Erythroblast (primary cell): ENCODE data around the gene RAD51B.
A peak's percentile ranks its signal among the peaks of the same experiment; 100 is the strongest.

Source experiments
- DNase-seq, 2 experiments: peaks; one replicate each; lab custom pipeline; 2025; lab: John Stamatoyannopoulos, UW
- GATA1 ChIP-seq: IDR thresholded peaks from 2 replicates; pipeline ENCODE4 v1.6.1; 2011; ENCODE audit warnings: low read depth, mild to moderate bottlenecking, control low read depth, low read length, moderate library complexity
- POLR2A ChIP-seq: IDR thresholded peaks from 2 replicates; pipeline ENCODE4 v1.6.1; 2011; ENCODE audit warnings: mild to moderate bottlenecking, low read length

The RAD51B gene

DNA sequence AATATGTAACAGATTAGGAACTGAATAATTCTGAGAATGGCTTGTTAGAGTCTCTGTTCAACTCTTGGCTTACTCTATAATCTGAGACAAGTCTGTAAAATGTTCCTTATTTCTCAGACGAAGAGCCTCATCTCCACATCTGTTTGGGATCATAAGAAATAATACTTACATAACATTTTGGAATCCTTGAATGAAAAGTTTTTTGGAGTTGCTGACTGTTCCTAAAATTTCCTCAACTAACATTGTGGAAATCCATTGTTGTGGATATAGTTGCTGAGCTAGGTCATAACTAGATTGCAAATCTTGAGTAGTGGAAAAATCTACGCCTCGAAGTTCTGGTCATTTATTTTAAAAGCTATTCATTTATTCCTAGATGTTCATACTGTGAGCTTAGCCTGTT lies 570.4 kb downstream of the RAD51B start:
- DNase-seq = no peak
- TF ChIP-seq POLR2A (no peak), GATA1 (no peak)

DNA sequence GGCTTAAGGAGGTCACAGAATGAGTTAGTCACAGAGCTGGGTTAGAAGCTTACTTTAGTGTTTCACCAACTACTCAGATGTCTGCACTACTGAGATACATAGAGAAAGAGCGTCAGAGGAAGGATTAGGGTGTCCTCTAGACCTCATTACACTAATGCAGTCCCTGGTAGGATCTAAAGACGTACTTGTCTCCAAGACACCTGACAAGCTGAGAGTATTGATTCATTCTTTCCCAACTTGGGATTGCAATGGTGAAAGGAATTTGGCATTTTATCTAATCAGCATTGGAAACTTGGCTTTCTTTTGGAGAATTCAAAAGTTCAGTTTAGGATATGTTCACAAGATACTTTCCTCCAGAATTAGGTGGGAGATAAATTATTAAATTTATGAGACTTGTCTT lies 571.2 kb downstream of the RAD51B start:
- no peak for DNase-seq
- TF ChIP-seq GATA1 (no peak), POLR2A (no peak)

DNA sequence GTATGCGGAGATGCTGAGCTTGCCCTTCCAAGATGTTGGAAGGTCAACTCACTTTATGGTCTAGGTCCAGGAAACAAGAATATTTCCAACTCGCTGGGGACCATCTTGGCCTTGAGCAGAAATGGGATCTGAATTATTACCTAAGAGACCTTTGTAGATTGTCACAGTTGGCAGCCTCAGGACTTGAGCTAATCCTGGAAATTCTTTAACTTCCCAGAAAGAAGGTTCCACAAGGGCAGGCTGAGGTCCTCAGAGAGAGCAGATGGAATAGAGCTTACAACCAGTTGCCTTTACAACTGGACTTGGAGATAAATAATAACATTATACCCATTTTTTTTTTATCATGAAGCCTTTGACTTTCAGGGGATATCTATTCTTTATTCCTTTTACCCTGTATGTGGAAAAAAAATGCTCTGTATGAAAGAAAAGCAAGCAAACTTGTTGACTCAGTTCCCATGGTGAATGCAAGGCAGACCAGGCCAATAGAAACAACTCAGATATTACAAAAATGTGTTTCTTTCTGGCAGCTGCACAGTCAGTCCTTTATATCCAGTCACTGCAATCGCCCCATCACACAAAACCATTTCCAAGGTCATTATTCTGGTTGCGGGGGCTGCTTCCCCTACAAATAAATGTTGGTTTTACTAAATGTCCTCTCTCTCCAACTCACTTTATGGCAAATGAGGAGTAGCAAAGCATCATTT lies 571.9 kb downstream of the RAD51B start:
- DNase-seq = no peak
- TF ChIP-seq POLR2A = no peak
- TF ChIP-seq GATA1 = no peak

DNA sequence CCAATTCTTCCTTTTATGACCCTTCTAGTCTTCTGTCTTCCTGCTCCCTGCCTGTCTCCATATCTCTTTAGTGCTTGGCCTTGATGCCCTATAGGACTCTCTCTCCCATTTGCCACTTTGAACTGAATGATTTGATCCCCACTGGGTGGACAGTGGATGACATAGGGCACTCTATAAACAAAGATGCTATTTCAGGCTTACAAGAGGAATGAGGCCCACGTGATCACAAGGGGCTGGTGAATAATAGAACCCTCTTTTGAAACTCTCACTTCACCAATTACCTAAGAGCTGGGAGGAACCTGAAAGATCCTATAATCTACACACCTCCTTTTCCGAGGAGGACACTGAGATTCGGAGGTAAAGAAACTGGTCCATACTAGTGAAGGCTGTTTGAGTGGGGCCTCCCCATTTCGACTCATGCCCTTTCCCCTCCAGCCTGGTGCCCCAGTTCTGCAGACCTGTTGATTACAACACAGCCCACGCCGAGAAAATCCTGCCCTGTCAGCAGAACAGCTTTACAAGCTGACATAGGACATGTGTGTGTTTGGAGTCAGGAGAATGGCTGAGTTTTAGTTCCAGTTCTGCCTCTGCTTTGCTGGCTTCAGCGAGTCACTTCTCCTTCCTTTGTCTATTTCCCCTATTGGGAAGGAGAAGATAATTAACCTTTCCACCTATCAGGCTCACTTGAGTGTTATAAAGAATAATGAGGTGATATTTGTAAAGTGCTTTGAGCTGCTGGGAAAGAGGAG lies 573.0 kb downstream of the RAD51B start:
- DNase-seq = no peak
- TF ChIP-seq GATA1 (no peak), POLR2A (no peak)

DNA sequence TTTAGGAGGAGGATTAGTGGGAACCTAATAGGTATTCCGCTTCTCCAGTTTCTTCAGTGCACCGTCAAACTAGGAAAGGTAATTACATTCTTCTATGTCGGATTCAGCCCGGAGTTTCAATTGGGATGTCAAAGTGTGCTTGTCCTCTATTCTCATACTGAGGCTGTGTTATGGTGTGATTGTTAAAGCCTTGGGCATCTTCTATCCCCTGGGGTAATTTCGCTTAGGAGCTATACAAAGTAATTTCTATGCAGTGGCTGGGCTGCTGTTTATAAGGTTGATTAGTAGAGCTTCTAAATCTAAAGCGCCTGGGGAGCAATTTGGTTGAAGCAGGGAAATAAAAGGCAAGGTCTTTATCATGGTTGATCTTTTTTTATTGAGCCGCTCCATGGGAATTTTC lies 573.7 kb downstream of the RAD51B start:
- DNase-seq = no peak
- TF ChIP-seq GATA1 (no peak), POLR2A (no peak)

DNA sequence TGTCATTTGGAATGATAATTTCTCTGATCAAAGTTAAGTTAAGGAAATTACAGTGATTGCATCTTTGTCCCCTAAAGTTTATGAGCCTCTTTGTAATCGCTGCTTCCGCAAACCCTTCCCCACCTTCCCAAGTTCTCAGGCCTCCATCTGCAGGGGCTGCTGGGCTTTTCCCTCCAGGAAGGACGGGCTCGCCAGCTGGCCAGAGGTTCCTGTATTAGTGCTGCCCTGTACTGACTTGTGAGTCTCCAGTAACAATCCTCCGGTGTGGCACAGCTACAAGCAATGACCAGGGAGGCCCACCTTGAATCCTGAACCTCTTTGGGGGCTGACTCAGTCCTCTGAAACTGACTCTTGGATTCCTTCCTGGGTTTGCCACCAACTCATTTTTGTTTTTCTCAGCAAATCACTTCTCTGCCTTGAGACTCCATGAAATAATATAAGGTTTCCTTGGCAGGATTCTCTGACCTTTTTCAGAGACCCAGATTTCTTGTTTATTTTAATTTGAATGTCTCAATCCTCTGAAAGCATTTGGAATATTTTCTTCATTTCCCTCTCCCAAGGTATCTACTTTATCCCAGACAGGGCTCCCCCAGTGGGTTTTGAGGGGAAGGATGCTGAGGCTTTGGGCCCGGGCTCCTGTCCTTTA lies 574.7 kb downstream of the RAD51B start:
- no peak for TF ChIP-seq POLR2A
- no peak for DNase-seq

DNA sequence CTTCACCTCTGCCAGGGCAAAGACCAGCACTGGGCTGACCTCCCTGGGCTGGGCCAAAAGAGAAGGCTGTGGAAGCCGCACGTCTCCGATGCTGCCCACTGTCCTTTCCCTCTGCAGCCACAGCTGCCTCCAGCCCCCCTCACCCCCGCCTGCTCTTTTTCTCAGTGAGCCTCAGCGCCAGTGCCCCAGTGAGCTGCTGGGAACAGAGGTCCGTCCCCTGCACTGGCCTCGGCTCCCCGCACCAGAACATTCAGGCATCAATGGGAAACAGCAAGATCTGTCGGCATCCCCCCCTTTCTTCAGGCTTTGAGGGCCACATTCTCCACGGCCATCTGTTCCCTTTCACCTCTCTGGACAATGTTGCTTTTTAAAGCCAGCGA lies 575.2 kb downstream of the RAD51B start:
- DNase-seq = no peak
- TF ChIP-seq POLR2A = no peak
- TF ChIP-seq GATA1 = no peak

DNA sequence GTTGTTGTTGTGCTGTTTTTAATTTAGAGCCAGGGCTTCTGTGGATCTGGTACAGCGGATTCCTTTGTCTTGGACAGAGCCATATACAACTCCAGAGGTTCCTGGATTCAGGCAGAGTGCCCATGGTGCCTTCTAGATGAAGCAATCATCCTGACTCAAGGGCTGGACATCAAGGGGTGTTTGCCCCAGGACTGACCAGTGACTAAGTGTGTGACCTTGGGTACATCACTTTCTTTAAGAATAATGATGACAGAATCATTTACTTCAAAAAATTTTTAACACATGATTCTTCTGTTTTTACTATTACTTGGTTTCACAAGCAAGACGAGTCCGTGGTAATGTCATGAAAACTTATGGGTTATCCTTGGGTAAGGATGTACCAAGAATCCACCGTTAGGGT lies 576.0 kb downstream of the RAD51B start:
- no peak for TF ChIP-seq GATA1
- no peak for TF ChIP-seq POLR2A

DNA sequence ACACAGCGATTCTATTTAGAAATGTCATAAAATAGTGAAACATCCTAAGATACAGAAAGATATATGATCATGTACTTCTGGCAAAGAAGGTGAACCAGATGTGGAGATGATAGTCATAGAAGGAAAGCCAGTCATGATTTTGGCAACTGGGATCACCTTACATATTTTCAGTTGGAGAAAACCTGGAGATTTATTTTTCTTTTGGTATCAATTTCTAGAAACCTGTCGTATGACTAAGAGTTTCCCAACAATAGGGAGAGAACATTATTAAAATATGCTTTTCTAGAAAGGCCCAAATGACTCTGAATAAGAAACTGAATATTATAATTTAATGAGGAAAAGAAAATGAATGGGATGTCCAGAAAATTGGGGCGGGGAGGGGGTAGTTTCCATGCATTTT lies 576.9 kb downstream of the RAD51B start:
- DNase-seq = no peak
- TF ChIP-seq GATA1 = no peak
- TF ChIP-seq POLR2A = no peak

More for the DNA sequence above, 576.0 kb downstream of the RAD51B start:
- no peak for DNase-seq

DNA sequence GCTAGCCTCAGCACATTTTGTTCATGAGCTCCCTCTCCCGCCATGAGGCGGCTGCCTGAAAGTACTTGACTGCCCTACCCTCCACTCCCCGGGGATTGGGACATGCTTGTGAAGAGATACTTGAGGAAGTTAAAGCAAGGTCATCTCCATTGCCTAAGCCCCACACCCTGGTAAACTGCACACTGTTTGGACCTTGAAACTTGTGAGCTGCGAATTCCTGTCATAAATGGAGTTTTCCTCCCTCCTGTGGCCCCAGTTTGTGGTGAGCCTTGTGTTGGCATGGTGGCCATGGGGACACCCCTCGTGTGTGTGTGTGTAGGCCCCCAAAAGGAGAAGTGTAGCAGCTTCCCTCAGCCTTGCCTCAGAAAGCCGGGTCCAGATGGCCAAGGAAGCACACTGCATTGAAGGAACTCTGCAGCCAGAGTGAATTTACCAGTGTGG lies 577.8 kb downstream of the RAD51B start:
- TF ChIP-seq GATA1 (no peak), POLR2A (no peak)
- DNase-seq = no peak

DNA sequence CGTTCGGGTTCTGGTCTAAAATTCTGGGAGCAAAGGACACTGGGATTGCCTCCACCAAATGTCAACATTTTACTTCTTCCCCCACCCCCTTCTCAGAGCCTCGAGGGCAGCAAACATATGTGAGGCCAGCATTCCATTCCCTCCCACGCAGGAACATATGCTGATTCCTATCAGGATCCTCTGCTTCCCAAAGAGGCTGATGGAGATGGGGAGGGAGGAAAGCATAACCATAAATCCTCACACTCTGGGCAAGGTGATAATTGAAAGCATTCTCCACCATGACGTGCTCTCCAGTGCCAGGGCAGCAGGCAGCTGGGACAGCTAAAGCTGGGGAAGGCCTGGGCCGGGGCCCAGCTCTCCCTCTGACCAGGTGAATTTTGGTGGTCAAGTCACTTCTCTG lies 578.2 kb downstream of the RAD51B start:
- TF ChIP-seq POLR2A (no peak), GATA1 (no peak)
- no peak for DNase-seq

DNA sequence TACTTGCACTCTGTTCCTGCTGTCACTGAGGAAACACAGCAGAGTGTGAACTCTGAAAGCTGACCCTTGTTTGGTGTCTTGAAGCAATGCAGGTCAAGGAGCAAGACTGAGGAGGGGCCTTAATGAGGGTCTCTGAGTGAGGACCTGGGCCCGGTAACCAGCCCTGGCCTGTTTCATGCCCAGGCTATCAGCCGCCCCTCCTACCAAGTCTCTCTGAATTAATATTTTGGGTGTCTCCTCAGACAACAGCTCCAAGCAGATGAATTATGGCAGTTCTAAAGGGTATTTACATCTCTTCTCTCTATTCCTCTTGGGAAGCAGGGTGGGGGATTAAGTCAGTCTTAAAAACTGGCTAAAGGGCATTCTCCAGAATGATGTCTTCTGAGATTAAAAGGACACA lies 578.8 kb downstream of the RAD51B start:
- TF ChIP-seq POLR2A (no peak), GATA1 (no peak)
- no peak for DNase-seq

DNA sequence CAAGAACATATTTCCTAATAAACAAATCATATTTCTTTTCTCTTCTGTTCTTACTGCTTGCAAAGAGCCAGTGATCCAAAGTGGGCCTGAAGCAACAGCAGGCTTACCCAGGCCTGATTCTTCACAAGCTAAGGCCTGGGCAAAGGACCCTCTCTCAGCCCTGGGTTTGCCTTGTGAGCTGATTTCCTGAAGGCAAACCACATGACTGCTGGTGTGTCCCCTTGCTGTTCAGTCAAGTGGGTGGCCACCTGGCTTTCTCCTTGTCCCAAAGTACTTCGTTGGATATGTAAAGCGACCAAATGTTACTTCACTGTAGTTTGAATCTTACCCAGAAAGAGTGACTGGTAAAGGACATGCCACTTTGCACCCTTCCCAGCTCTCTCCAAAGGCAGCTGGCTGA lies 580.4 kb downstream of the RAD51B start:
- DNase-seq = no peak
- TF ChIP-seq POLR2A (no peak), GATA1 (no peak)

DNA sequence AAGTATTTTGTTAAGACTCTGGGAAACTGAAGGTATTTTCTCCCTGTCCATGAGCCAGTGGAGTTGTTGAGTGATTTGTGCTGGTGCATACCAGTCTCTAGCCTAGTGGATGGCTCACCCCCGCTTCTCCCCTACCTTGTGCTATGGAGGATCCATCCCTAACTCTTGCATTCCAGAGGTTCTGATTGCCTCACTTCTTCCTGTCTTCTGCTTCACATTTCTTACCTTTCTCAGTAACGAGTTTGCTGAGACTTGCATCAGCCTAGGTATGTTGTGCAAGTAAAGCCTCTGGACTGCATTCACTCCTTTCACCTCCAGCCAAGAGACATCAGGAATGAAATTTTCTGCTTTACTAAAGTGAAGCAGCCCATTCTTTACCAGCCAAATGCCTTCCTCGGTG lies 581.7 kb downstream of the RAD51B start:
- DNase-seq = peak in 1 of 2 experiments; percentile 16
- no peak for TF ChIP-seq POLR2A
- TF ChIP-seq GATA1 = no peak

DNA sequence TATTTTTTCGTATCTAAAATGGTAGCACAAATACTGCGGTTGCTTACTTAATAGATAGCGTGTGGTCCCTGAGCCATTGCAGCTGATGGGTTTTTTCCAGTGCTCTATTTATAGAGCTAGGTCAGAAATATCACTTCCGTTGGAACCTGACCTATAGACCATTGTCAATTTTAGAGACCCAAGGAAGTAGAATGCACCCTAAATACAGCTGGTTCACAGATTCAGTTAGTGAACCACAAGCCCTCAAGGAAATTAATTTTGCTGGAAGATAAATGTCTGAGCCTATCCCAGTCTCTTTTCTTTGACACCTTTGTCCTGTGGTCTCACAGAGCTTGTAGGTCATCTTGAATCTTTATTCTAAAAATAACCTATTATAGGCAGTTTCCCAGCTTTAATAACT lies 582.3 kb downstream of the RAD51B start:
- no peak for DNase-seq
- no peak for TF ChIP-seq GATA1
- TF ChIP-seq POLR2A = no peak
